Body of pancreas (tissue), 4 donors: ENCODE measurements around the gene BBLN. TPM values are rescaled to one million over a fixed set of nuclear protein-coding genes. Genes with fewer than 3 reads are reported as not detected.

Source experiments
- ATAC-seq: fragments of 150-250 bp; one replicate; pipeline ENCODE4 v1.9.1; 2016
- DNase-seq, 4 donors: peaks; one replicate each; pipeline ENCODE4 v3.0.0-alpha.2; 2019
- H3K27ac ChIP-seq, 4 donors: fragments of 200-600 bp; sonication (generic); 1 replicate in 3 of 4; 2 replicates in 1 of 4; pipeline versions ENCODE4 v1.5.1 to v1.6.1; 2016 to 2019; ENCODE audit warnings: mild to moderate bottlenecking in 1 of 4, mixed read lengths in 1 of 4, moderate library complexity in 1 of 4
- H3K27me3 ChIP-seq, 2 donors: fragments of 200-600 bp; sonication (generic); one replicate each; pipeline ENCODE4 v1.6.0; 2016; ENCODE audit warnings: mild to moderate bottlenecking in 1 of 2
- H3K36me3 ChIP-seq, 2 donors: fragments of 200-600 bp; sonication (generic); replicated peaks in 1 of 2; 2 replicates each; pipeline ENCODE4 v1.5.1; 2016; ENCODE audit warnings: low read depth in 2 of 2; ENCODE audit not compliant: insufficient read depth in 1 of 2
- H3K4me1 ChIP-seq: fragments of 200-600 bp; sonication (generic); one replicate; pipeline ENCODE4 v1.6.0; 2016
- H3K4me3 ChIP-seq, 2 donors: fragments of 200-600 bp; sonication (generic); 1 replicate in 1 of 2; 2 replicates in 1 of 2; pipeline ENCODE4 v1.5.1; 2016 to 2019
- H3K9me3 ChIP-seq, 3 donors: fragments of 200-600 bp; sonication (generic); 1 replicate in 2 of 3; 2 replicates in 1 of 3; pipeline ENCODE4 v1.5.1; 2016
- CTCF ChIP-seq, 7 experiments: fragments of 450-650 bp in 4 of 7; fragments of 200-600 bp in 3 of 7; sonication (generic) in 3 of 7; IDR thresholded peaks; one replicate each; pipeline ENCODE4 v1.5.1; 2016 to 2019; ENCODE audit warnings: antibody characterized with exemption in 7 of 7
- POLR2A ChIP-seq, 3 donors: fragments of 450-650 bp; IDR thresholded peaks; one replicate each; pipeline ENCODE4 v1.6.1; 2016; ENCODE audit warnings: antibody characterized with exemption in 3 of 3, mild to moderate bottlenecking in 2 of 3
- WGBS, 2 donors: methylation state at CpG; one replicate each; pipeline ENCODE4 v1.1.5; 2017; 5-methylcytosine and 5-hydroxymethylcytosine counted together
- intact Hi-C: fragments of 100-400 bp; cut with DNase I; formaldehyde crosslinking; loops from one replicate; pipeline ENCODE4 v1.15.1; 2023
- total RNA-seq, 2 donors: library from RNA; depleted of rRNA; stranded (reverse); fragments of >200 nt; gene quantifications; one replicate each; pipeline ENCODE4 v1.1.0, GENCODE V29; 2016

Gene BBLN
- total RNA-seq, 2 donors from 2014 or later: 113 to 129 TPM

GRCh38 chr9:128206916-128207910 lies 47.1 kb downstream of the BBLN start:
- intact Hi-C loops: no loop called here
- 72 to 79% methylated on average over 14 to 15 of the region's 15 CpGs for WGBS, 2 donors
- Histone ChIP-seq H3K4me1 (peaks cover 32% of the 10 kb centered on the region), H3K9me3 (no peaks in the 10 kb centered on the region), H3K4me3 (no peak overlapping the region), H3K27me3 (no peaks in the 10 kb centered on the region), H3K36me3 (no peaks in the 10 kb centered on the region), H3K27ac (no peak overlapping the region)
- TF ChIP-seq POLR2A (IDR thresholded peaks at IDR 0.05) (no peak), CTCF (IDR thresholded peaks at IDR 0.05) (no peak)
- no peak for ATAC-seq
- DNase-seq: no peak

GRCh38 chr9:128208386-128208785 lies 48.3 kb downstream of the BBLN start:
- H3K4me1 ChIP-seq: peaks cover 33% of the 10 kb centered on the region
- no peak overlapping the region for H3K27ac ChIP-seq
- ATAC-seq (no peak), DNase-seq (no peak)
- no peaks in the 10 kb centered on the region for H3K27me3 ChIP-seq
- TF ChIP-seq POLR2A (IDR thresholded peaks at IDR 0.05) (no peak), CTCF (IDR thresholded peaks at IDR 0.05) (no peak)
- intact Hi-C loops: no loop called here
- H3K9me3 ChIP-seq: no peaks in the 10 kb centered on the region
- no peaks in the 10 kb centered on the region for H3K36me3 ChIP-seq
- H3K4me3 ChIP-seq: no peak overlapping the region
- 83 to 93% methylated on average over 7 of the region's 7 CpGs for WGBS, 2 donors

GRCh38 chr9:128208946-128209669 lies 49.0 kb downstream of the BBLN start:
- Histone ChIP-seq H3K4me1 (peaks cover 30% of the 10 kb centered on the region), H3K36me3 (no peaks in the 10 kb centered on the region), H3K27me3 (no peaks in the 10 kb centered on the region), H3K27ac (no peak overlapping the region), H3K9me3 (no peaks in the 10 kb centered on the region), H3K4me3 (no peak overlapping the region)
- intact Hi-C loops: no loop called here
- ATAC-seq (no peak), DNase-seq (no peak)
- WGBS, 2 donors: 72 to 82% methylated on average over 13 to 15 of the region's 15 CpGs
- TF ChIP-seq CTCF (IDR thresholded peaks at IDR 0.05): no peak
- no peak for TF ChIP-seq POLR2A (IDR thresholded peaks at IDR 0.05)

- peak; percentile 30 for ATAC-seq
- WGBS, 2 donors: 37 to 39% methylated on average over 12 of the region's 12 CpGs
- peaks cover 41% of the 10 kb centered on the region for H3K4me1 ChIP-seq
- H3K36me3 ChIP-seq: no peaks in the 10 kb centered on the region
- H3K9me3 ChIP-seq: no peaks in the 10 kb centered on the region
- H3K27ac ChIP-seq: peak overlapping the region; percentile 1 to 76 (median 50)
- no peak overlapping the region for H3K4me3 ChIP-seq
- TF ChIP-seq POLR2A (IDR thresholded peaks at IDR 0.05): no peak
- TF ChIP-seq CTCF (IDR thresholded peaks at IDR 0.05): no peak
- no peaks in the 10 kb centered on the region for H3K27me3 ChIP-seq
- intact Hi-C loops: no loop called here
- peak in 2 of 4 donors; percentile 55 to 60 for DNase-seq
Observed at GRCh38 chr9:128211186-128211980, 51.3 kb downstream of the BBLN start.
